IMR-90 (cell line): ENCODE results near the gene MSMP. TPM values are rescaled to one million over a fixed set of nuclear protein-coding genes. Genes with fewer than 3 reads are reported as not detected.

Source experiments
- ATAC-seq: fragments of 200-7000 bp; cut with Tn5 transposase; 2 replicates; pipeline ENCODE4 v1.9.1; 2020; ENCODE audit warnings: low read depth, mild to moderate bottlenecking, moderate library complexity
- BruUV-seq: library from RNA; stranded (reverse); fragments of 400-500 nt; replicated peaks from 2 replicates; lab custom pipeline; 2021; lab: Mats Ljungman, UMichigan
- CTCF ChIA-PET: fragments of 300-600 bp; formaldehyde crosslinking; extraction: SDS; loops from one replicate; lab custom pipeline; 2021; ENCODE audit warnings: antibody characterized with exemption; lab: Yijun Ruan, JAX
- POLR2A ChIA-PET: fragments of 300-600 bp; sonication (Branson Sonifier 250); formaldehyde crosslinking; loops from one replicate; lab custom pipeline; 2022; ENCODE audit warnings: antibody characterized with exemption; ENCODE audit not compliant: unreplicated experiment; lab: Charles Lee
- DNase-seq: peaks from one replicate; pipeline ENCODE4 v3.0.0; 2013
- H2AFZ ChIP-seq: replicated peaks from 2 replicates; pipeline ENCODE3; 2013; ENCODE audit warnings: low read length, mild to moderate bottlenecking; ENCODE audit not compliant: poor library complexity
- H2AK5ac ChIP-seq: 2 replicates; pipeline ENCODE4 v1.6.1; 2013; ENCODE audit warnings: low read depth, low read length, inconsistent platforms
- H2AK9ac ChIP-seq: replicated peaks from 2 replicates; pipeline ENCODE3; 2013; ENCODE audit warnings: mild to moderate bottlenecking, low read depth, low read length, moderate library complexity; ENCODE audit not compliant: poor library complexity
- H2BK120ac ChIP-seq: 2 replicates; pipeline ENCODE4 v1.6.1; 2013; ENCODE audit warnings: low read depth, low read length, inconsistent platforms
- H2BK15ac ChIP-seq: 3 replicates; pipeline ENCODE4 v1.6.1; 2013; ENCODE audit warnings: low read depth, low read length, inconsistent platforms
- H2BK20ac ChIP-seq: 2 replicates; pipeline ENCODE4 v1.6.1; 2013; ENCODE audit warnings: low read depth, mild to moderate bottlenecking, inconsistent platforms, low read length, moderate library complexity
- H2BK5ac ChIP-seq: 2 replicates; pipeline ENCODE4 v1.6.1; 2013; ENCODE audit warnings: mild to moderate bottlenecking, low read depth, low read length, inconsistent platforms; ENCODE audit not compliant: poor library complexity, severe bottlenecking
- H3K14ac ChIP-seq: replicated peaks from 2 replicates; pipeline ENCODE4 v1.6.1; 2013; ENCODE audit warnings: low read depth, low read length, inconsistent platforms
- H3K18ac ChIP-seq: 2 replicates; pipeline ENCODE4 v1.6.1; 2013; ENCODE audit warnings: low read depth, low read length, control low read depth
- H3K23ac ChIP-seq: 2 replicates; pipeline ENCODE4 v1.6.1; 2013; ENCODE audit warnings: low read depth, low read length, inconsistent platforms
- H3K27ac ChIP-seq: 2 replicates; pipeline ENCODE4 v1.5.1; 2013; ENCODE audit warnings: mild to moderate bottlenecking, control low read depth, low read length; ENCODE audit not compliant: insufficient read depth
- H3K27me3 ChIP-seq: 2 replicates; pipeline ENCODE4 v1.6.1; 2013; ENCODE audit warnings: low read length; ENCODE audit not compliant: control insufficient read depth, insufficient read depth
- H3K36me3 ChIP-seq: 2 replicates; pipeline ENCODE4 v1.6.1; 2013; ENCODE audit warnings: low read length, mixed read lengths; ENCODE audit not compliant: control insufficient read depth, insufficient read depth
- H3K4ac ChIP-seq: 2 replicates; pipeline ENCODE4 v1.6.1; 2013; ENCODE audit warnings: low read depth, low read length, inconsistent platforms
- H3K4me1 ChIP-seq: 2 replicates; pipeline ENCODE4 v1.6.1; 2013; ENCODE audit warnings: low read length, mixed read lengths; ENCODE audit not compliant: control insufficient read depth, insufficient read depth
- H3K4me2 ChIP-seq: 2 replicates; pipeline ENCODE4 v1.6.1; 2013; ENCODE audit warnings: low read depth, mild to moderate bottlenecking, control low read depth, low read length, moderate library complexity
- H3K4me3 ChIP-seq: 2 replicates; pipeline ENCODE4 v1.5.1; 2013; ENCODE audit warnings: low read depth, mild to moderate bottlenecking, control low read depth, low read length, moderate library complexity; ENCODE audit not compliant: insufficient read depth
- H3K56ac ChIP-seq: 2 replicates; pipeline ENCODE4 v1.6.1; 2013; ENCODE audit warnings: low read length, inconsistent platforms; ENCODE audit not compliant: insufficient read depth; ENCODE audit errors: extremely low read depth
- H3K79me1 ChIP-seq, 2 experiments: 2 replicates each; pipeline ENCODE4 v1.6.1; 2013; ENCODE audit warnings: low read length in 2 of 2, inconsistent platforms in 1 of 2, low read depth in 1 of 2
- H3K9ac ChIP-seq: 2 replicates; pipeline ENCODE4 v1.6.1; 2013; ENCODE audit warnings: low read depth, low read length, control low read depth
- H3K9me1 ChIP-seq: 2 replicates; pipeline ENCODE4 v1.6.1; 2013; ENCODE audit warnings: low read length, inconsistent platforms; ENCODE audit not compliant: insufficient read depth
- H3K9me3 ChIP-seq: 2 replicates; pipeline ENCODE4 v1.6.1; 2013; ENCODE audit warnings: low read length; ENCODE audit not compliant: control insufficient read depth, insufficient read depth
- H4K20me1 ChIP-seq: 2 replicates; pipeline ENCODE4 v1.6.1; 2013; ENCODE audit warnings: low read length, inconsistent platforms; ENCODE audit not compliant: insufficient read depth
- H4K5ac ChIP-seq: 2 replicates; pipeline ENCODE4 v1.6.1; 2013; ENCODE audit warnings: mild to moderate bottlenecking, low read depth, low read length, control low read depth
- H4K8ac ChIP-seq, 2 experiments: 2 replicates each; pipeline ENCODE4 v1.6.1; 2013; ENCODE audit warnings: low read depth in 2 of 2, low read length in 2 of 2, control low read depth in 1 of 2, inconsistent platforms in 1 of 2
- H4K91ac ChIP-seq: 2 replicates; pipeline ENCODE4 v1.6.1; 2013; ENCODE audit warnings: low read depth, low read length, inconsistent platforms; ENCODE audit not compliant: insufficient read depth
- BHLHE40 ChIP-seq: fragments of 150-350 bp; IDR thresholded peaks from 2 replicates; pipeline ENCODE4 v1.6.1; 2016; ENCODE audit warnings: mild to moderate bottlenecking, low read depth, low read length
- MXI1 ChIP-seq: IDR thresholded peaks from 2 replicates; pipeline ENCODE4 v1.6.1; 2012; ENCODE audit warnings: low read depth, mild to moderate bottlenecking, low read length, moderate library complexity, borderline replicate concordance
- NFE2L2 ChIP-seq: fragments of 150-350 bp; IDR thresholded peaks from 2 replicates; pipeline ENCODE4 v1.6.1; 2016; ENCODE audit warnings: low read depth, mild to moderate bottlenecking, low read length
- RCOR1 ChIP-seq: IDR thresholded peaks from 2 replicates; pipeline ENCODE4 v1.6.1; 2012; ENCODE audit warnings: mild to moderate bottlenecking, low read length, improper control_type of control experiment; ENCODE audit not compliant: insufficient replicate concordance
- RFX5 ChIP-seq: IDR thresholded peaks from 2 replicates; pipeline ENCODE4 v1.8.0; 2012; ENCODE audit warnings: low read depth, mild to moderate bottlenecking, low read length, moderate library complexity
- WGBS, 2 experiments: methylation state at CpG; one replicate each; pipeline versions ENCODE4 v1.1.5 to v1.1.7; 2013; ENCODE audit warnings: missing lambda C conversion rate in 2 of 2; ENCODE audit not compliant: insufficient read length in 1 of 2; ENCODE audit errors: extremely low coverage in 2 of 2; 5-methylcytosine and 5-hydroxymethylcytosine counted together
- dilution Hi-C: fragments of 300-500 bp; cut with HindIII; formaldehyde crosslinking; loops from one replicate; pipeline ENCODE4 v1.14.3; 2018; ENCODE audit warnings: low sequenced_read_pairs; ENCODE audit not compliant: unreplicated experiment
- in situ Hi-C: fragments of 300-500 bp; cut with MboI; formaldehyde crosslinking; loops from 3 replicates; pipeline ENCODE4 v1.14.3; 2019; ENCODE audit warnings: low sequenced_read_pairs, inconsistent platforms, mixed read lengths
- intact Hi-C: fragments of 100-400 bp; cut with micrococcal nuclease; formaldehyde crosslinking; loops from 2 replicates; pipeline ENCODE4 v1.10.0; 2022
- polyA plus RNA-seq, 3 experiments: library from polyadenylated mRNA; depleted of rRNA; stranded (reverse); fragments of >200 nt; gene quantifications; 2 replicates each; pipeline ENCODE4 v1.2.3, GENCODE V29; 2012; ENCODE audit warnings: low replicate concordance in 1 of 3
- total RNA-seq: library from RNA; depleted of rRNA; stranded (reverse); fragments of >200 nt; gene quantifications from 2 replicates; pipeline ENCODE4 v1.2.3, GENCODE V29; 2012

MSMP gene
- total and polyA plus RNA-seq, 2 of the 4 experiments (the other 2 are of a cell fraction), result not detected

GRCh38 chr9:35757226-35757891 is 3.3 kb upstream of the MSMP start:
- H3K27ac ChIP-seq, result no peak overlapping the region
- H2BK15ac ChIP-seq, result no peak overlapping the region
- dilution Hi-C loops, result no loop called here
- ChIA-PET POLR2A (no interaction called here), CTCF (interaction anchor here (0.5 kb wide), 1 partner anchor 17 kb away, joined by 3 read pairs; no protein-coding TSS in a partner anchor)
- H2AK5ac ChIP-seq, result no peak overlapping the region
- no peaks in the 10 kb centered on the region for H3K9me3 ChIP-seq
- peak overlapping the region; percentile 53 for H2AFZ ChIP-seq
- peaks cover 5% of the 10 kb centered on the region for H3K9me1 ChIP-seq
- peaks cover 25% of the 10 kb centered on the region for H3K36me3 ChIP-seq
- no peak overlapping the region for H3K9ac ChIP-seq
- no peak overlapping the region for H4K91ac ChIP-seq
- no peak overlapping the region for H4K8ac ChIP-seq
- H2BK20ac ChIP-seq, result no peak overlapping the region
- H3K4ac ChIP-seq, result no peak overlapping the region
- H3K4me3 ChIP-seq, result no peak overlapping the region
- H3K79me1 ChIP-seq, result no peaks in the 10 kb centered on the region
- peak overlapping the region; percentile 9 for H2AK9ac ChIP-seq
- H3K18ac ChIP-seq, result no peak overlapping the region
- H3K14ac ChIP-seq, result no peak overlapping the region
- WGBS, 2 experiments, result 32% methylated on average over 11 of the region's 20 CpGs; no CpG with 5 or more reads in 1 of the 2 experiments
- no peak overlapping the region for H4K5ac ChIP-seq
- in situ Hi-C loops, result no loop called here
- H3K23ac ChIP-seq, result no peak overlapping the region
- no TSS peak for BruUV-seq
- peaks cover 2% of the 10 kb centered on the region; the same call in 1 of the 2 replicates for H3K27me3 ChIP-seq
- H2BK120ac ChIP-seq, result no peak overlapping the region
- no peak for ATAC-seq
- no peak overlapping the region; the same call in 1 of the 2 replicates for H3K4me2 ChIP-seq
- DNase-seq, result no peak
- H2BK5ac ChIP-seq, result no peak overlapping the region
- TF ChIP-seq BHLHE40 (no peak), MXI1 (no peak), RFX5 (no peak), NFE2L2 (no peak), RCOR1 (no peak)
- H4K20me1 ChIP-seq, result no peaks in the 10 kb centered on the region
- peaks cover 7% of the 10 kb centered on the region; the same call in 1 of the 2 replicates for H3K4me1 ChIP-seq
- intact Hi-C loops, result no loop called here
- H3K56ac ChIP-seq, result no peak overlapping the region
